Memory B cell (primary cell): ENCODE results near the gene DOCK6.

Source experiments
- ATAC-seq: fragments of 150-1000 bp; cut with Tn5 transposase; 2 replicates; pipeline ENCODE4 v1.10.0; 2021; ENCODE audit warnings: low read depth, mild to moderate bottlenecking, moderate library complexity
- DNase-seq, 2 donors: peaks; one replicate each; pipeline ENCODE4 v3.0.0; 2022; ENCODE audit warnings: low spot score in 2 of 2
- H3K27ac Mint-ChIP-seq: one replicate; pipeline ENCODE4 v1.8.0; 2022; ENCODE audit warnings: mild to moderate bottlenecking, moderate library complexity, mixed read lengths
- H3K27me3 Mint-ChIP-seq: one replicate; pipeline ENCODE4 v1.8.0; 2022; ENCODE audit warnings: mixed read lengths
- H3K36me3 Mint-ChIP-seq: one replicate; pipeline ENCODE4 v1.8.0; 2022; ENCODE audit warnings: mild to moderate bottlenecking, mixed read lengths
- H3K4me1 Mint-ChIP-seq: one replicate; pipeline ENCODE4 v1.8.0; 2022; ENCODE audit warnings: mixed read lengths
- H3K4me3 Mint-ChIP-seq: one replicate; pipeline ENCODE4 v1.8.0; 2022; ENCODE audit warnings: mild to moderate bottlenecking, moderate library complexity, mixed read lengths
- H3K9me3 Mint-ChIP-seq: one replicate; pipeline ENCODE4 v1.8.0; 2022; ENCODE audit warnings: mixed read lengths

The DOCK6 gene

GRCh38 chr19:11205939-11206570, 56.3 kb downstream of the DOCK6 start:
- Mint-ChIP-seq H3K27ac (peak overlapping the region; percentile 48), H3K4me1 (peaks cover 25% of the 10 kb centered on the region), H3K9me3 (peaks cover 8% of the 10 kb centered on the region), H3K27me3 (peaks cover 6% of the 10 kb centered on the region), H3K4me3 (no peak overlapping the region), H3K36me3 (peaks cover 9% of the 10 kb centered on the region)
- ATAC-seq (peak; percentile 95), DNase-seq (peak in 1 of 2 donors; percentile 28)

GRCh38 chr19:11204943-11205349, 57.4 kb downstream of the DOCK6 start:
- H3K36me3 Mint-ChIP-seq, result peaks cover 3% of the 10 kb centered on the region
- no peak overlapping the region for H3K4me3 Mint-ChIP-seq
- DNase-seq (no peak), ATAC-seq (no peak)
- H3K9me3 Mint-ChIP-seq, result peaks cover under 1% of the 10 kb centered on the region
- H3K27me3 Mint-ChIP-seq, result peaks cover 4% of the 10 kb centered on the region
- no peak overlapping the region for H3K27ac Mint-ChIP-seq
- peaks cover 18% of the 10 kb centered on the region for H3K4me1 Mint-ChIP-seq

- Mint-ChIP-seq H3K9me3 (no peaks in the 10 kb centered on the region), H3K4me3 (no peak overlapping the region), H3K27me3 (peaks cover 4% of the 10 kb centered on the region), H3K36me3 (peaks cover 1% of the 10 kb centered on the region), H3K4me1 (peaks cover 16% of the 10 kb centered on the region), H3K27ac (no peak overlapping the region)
- ATAC-seq, result no peak
- no peak for DNase-seq
These were observed 58.2 kb downstream of the DOCK6 start for GRCh38 chr19:11204076-11204602.

DNA sequence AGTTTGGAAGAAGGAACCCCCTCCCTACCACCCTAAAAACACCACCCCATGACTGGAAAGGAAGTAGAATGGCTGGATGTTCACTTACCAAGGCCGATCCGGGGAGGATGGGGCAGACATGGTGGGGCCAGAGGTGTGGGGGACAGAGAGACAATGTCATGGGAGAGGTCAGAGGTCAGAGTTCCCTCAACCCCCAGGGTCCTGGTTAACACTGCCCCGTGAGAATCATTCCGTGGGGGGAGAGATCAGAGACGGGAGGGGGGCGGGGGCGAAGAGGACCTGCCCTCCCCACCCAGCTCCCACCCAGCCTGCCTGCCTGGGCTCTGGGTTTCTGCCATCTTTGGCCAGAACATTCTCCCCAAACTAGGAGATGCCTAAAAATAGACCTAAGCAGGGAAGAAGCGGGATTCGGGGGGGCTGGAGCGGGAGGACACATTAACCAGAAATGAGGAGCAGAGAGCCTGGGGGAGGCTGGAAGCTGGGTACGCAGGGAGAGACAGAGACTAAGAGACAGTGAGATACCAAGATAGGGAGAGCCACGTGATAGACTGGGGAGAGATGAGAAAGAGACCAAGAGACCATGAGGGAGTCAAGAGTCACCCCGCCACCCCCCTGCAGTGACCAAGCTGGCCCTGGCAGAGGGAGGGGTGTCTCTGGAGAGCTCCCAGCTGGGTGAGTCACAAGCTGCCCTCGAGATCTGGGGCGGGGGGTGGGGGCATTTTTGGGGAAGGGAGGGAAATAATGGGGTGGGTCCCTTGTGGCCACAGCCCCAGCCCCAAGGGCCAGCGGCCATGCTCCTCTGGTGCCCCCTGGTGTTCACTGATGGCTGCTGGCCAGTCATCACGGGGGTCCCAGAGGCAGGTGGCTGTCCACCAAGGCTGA, 58.9 kb downstream of the DOCK6 start:
- Mint-ChIP-seq H3K4me1 (peaks cover 15% of the 10 kb centered on the region), H3K36me3 (no peaks in the 10 kb centered on the region), H3K27ac (no peak overlapping the region), H3K9me3 (no peaks in the 10 kb centered on the region), H3K4me3 (no peak overlapping the region), H3K27me3 (peaks cover 4% of the 10 kb centered on the region)
- ATAC-seq, result no peak
- no peak for DNase-seq

GRCh38 chr19:11202488-11203193, 59.7 kb downstream of the DOCK6 start:
- Mint-ChIP-seq H3K27me3 (peaks cover 4% of the 10 kb centered on the region), H3K9me3 (no peaks in the 10 kb centered on the region), H3K4me1 (peaks cover 17% of the 10 kb centered on the region), H3K4me3 (no peak overlapping the region), H3K27ac (no peak overlapping the region), H3K36me3 (no peaks in the 10 kb centered on the region)
- ATAC-seq, result no peak
- DNase-seq, result no peak

DNA sequence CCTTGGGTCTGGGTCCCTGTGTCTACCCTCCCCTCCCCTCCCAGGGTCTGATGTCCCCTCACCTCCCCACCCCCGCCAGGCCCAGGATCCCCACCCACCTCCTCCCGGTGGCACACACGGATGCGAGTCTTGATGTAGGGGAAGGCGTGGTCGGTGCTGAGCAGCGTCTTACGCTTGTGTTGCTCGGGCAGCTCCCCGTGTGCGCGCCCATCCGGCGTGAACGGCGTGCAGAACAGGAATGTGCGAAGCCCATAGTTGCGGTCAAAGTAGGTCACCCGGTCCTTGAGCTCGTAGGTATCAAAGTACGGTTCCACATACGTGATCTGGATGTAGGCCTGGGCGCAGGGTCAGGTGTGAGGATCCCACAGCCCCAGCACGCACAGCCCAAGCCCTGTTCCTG, 60.5 kb downstream of the DOCK6 start:
- H3K27ac Mint-ChIP-seq, result no peak overlapping the region
- no peaks in the 10 kb centered on the region for H3K9me3 Mint-ChIP-seq
- no peaks in the 10 kb centered on the region for H3K36me3 Mint-ChIP-seq
- peaks cover 7% of the 10 kb centered on the region for H3K27me3 Mint-ChIP-seq
- H3K4me1 Mint-ChIP-seq, result peaks cover 21% of the 10 kb centered on the region
- no peak overlapping the region for H3K4me3 Mint-ChIP-seq
- ATAC-seq (no peak), DNase-seq (no peak)

DNA sequence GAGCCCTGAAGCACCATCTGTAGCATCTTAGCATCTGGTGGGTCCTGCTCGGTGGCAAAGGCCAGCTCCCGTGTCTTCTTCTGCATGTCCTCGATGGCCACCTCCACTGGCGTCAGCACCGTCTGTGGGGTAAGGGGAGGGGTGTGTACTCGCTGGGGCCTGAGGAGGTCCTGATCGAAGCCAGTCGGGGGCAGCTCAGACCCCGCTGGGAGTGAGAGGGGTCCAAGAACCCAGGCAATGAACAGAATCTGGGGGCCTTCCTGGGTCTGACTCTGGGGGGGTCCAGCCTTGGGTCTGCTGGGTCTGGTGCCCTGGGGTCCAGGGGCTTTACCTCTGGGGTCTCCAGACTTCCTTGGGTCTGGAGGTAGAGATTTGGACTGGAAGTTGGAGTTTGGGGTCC, 61.4 kb downstream of the DOCK6 start:
- Mint-ChIP-seq H3K4me3 (no peak overlapping the region), H3K4me1 (peaks cover 23% of the 10 kb centered on the region)

GRCh38 chr19:11200015-11200574, 62.2 kb downstream of the DOCK6 start:
- no peaks in the 10 kb centered on the region for H3K9me3 Mint-ChIP-seq
- peaks cover 23% of the 10 kb centered on the region for H3K4me1 Mint-ChIP-seq
- peaks cover 14% of the 10 kb centered on the region for H3K27me3 Mint-ChIP-seq
- H3K4me3 Mint-ChIP-seq, result no peak overlapping the region
- H3K27ac Mint-ChIP-seq, result no peak overlapping the region
- ATAC-seq, result no peak
- no peak for DNase-seq
- peaks cover 1% of the 10 kb centered on the region for H3K36me3 Mint-ChIP-seq

More for the DNA sequence above, 61.4 kb downstream of the DOCK6 start:
- no peak for DNase-seq
- Mint-ChIP-seq H3K27me3 (peaks cover 11% of the 10 kb centered on the region), H3K9me3 (no peaks in the 10 kb centered on the region), H3K36me3 (peaks cover 1% of the 10 kb centered on the region), H3K27ac (no peak overlapping the region)
- no peak for ATAC-seq

- Mint-ChIP-seq H3K9me3 (no peaks in the 10 kb centered on the region), H3K27ac (no peak overlapping the region), H3K4me1 (peaks cover 20% of the 10 kb centered on the region), H3K4me3 (no peak overlapping the region), H3K27me3 (peaks cover 14% of the 10 kb centered on the region), H3K36me3 (peaks cover 1% of the 10 kb centered on the region)
- DNase-seq (no peak), ATAC-seq (no peak)
These were observed 62.8 kb downstream of the DOCK6 start for GRCh38 chr19:11199517-11199916.

GRCh38 chr19:11198769-11199424, 63.4 kb downstream of the DOCK6 start:
- no peak for DNase-seq
- Mint-ChIP-seq H3K9me3 (no peaks in the 10 kb centered on the region), H3K4me1 (peaks cover 18% of the 10 kb centered on the region), H3K36me3 (peaks cover 1% of the 10 kb centered on the region), H3K27ac (no peak overlapping the region), H3K4me3 (no peak overlapping the region), H3K27me3 (peaks cover 16% of the 10 kb centered on the region)
- no peak for ATAC-seq

DNA sequence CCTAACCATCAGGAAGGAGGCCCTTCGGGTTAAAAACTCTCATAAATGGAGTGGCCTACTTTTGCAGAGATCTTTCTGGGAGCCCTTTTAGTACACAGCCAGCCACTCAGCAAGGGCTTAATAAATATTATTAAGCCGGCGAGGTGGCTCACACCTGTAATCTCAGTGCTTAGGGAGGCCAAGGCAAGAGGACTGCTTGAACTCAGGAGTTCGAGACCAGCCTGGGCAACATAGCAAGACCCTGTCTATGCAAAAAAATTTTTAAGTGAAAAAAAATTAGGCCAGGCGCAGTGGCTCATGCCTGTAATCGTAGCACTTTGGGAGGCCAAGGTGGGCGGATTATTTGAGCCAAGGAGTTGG, 64.2 kb downstream of the DOCK6 start:
- H3K9me3 Mint-ChIP-seq, result no peaks in the 10 kb centered on the region
- H3K4me1 Mint-ChIP-seq, result peaks cover 15% of the 10 kb centered on the region
- peak overlapping the region; percentile 68 for H3K4me3 Mint-ChIP-seq
- H3K27ac Mint-ChIP-seq, result no peak overlapping the region
- peaks cover 1% of the 10 kb centered on the region for H3K36me3 Mint-ChIP-seq
- H3K27me3 Mint-ChIP-seq, result peaks cover 15% of the 10 kb centered on the region
- DNase-seq, result no peak
- ATAC-seq, result no peak

DNA sequence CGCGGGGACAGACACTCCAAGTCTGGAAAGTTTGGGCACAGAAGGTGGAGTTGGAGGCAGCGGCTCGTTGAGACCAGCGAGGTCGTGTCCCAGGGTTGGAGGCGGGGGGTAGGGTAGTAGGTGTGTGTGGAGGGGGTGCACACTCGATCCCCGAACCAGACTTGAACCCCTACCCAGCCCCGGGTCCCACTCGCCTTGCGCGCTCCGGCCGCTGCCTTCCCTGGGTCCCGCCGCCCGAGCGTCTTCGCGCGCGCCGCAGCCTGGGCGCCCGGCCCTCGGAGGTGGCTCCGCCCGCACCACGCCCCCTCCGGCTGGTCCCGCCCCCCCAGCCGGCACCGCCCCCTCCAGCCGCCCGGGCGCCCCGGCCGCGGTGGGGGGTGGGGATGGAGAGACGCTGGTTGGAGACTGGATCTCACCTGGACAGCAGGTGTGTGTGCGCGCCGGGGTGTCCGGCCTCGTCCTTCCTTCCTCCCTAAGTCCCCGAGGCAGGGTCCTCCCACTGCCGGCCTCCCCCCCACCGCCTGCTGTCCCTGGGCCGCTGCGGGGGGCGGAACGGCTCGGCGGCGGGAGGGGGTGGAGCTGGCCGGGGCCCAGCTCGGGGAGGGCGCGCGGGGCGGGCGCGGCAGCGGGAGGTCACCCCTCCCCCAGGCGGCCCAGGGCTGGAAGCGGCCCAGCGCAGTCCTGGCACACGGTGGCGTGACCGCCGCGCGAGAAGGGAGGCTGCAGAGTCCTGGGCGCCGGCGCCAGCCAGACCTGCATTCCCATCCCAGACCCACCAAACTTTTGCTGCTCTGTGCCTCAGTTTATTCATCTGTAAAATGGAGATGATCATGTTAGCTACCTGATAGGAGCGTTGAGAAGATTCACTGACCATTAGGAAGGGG, 64.8 kb downstream of the DOCK6 start, which contains the start of gene KANK2:
KANK2 (minus strand) TSS at position 255 of the 884 bp plus-strand sequence. CDS start 3,034 bp downstream, outside the sequence.
- peak; percentile 67 to 83 for DNase-seq
- Mint-ChIP-seq H3K27me3 (peaks cover 16% of the 10 kb centered on the region), H3K4me1 (peaks cover 13% of the 10 kb centered on the region), H3K4me3 (peak within 1 kb of the TSS; percentile 81), H3K36me3 (peaks cover 1% of the 10 kb centered on the region), H3K9me3 (no peaks in the 10 kb centered on the region), H3K27ac (no peak within 1 kb of the TSS)
- ATAC-seq, result peak; percentile 92
